Pancreas (tissue), 10 donors: Measurements from ENCODE around the gene AQP12A. TPM values are rescaled to one million over a fixed set of nuclear protein-coding genes. Genes with fewer than 3 reads are reported as not detected.
A peak's percentile ranks its signal among the peaks of the same experiment; 100 is the strongest.

ENCODE experiments used
- ATAC-seq, 4 donors: fragments of 200-7000 bp; cut with Tn5 transposase; one replicate each; pipeline versions ENCODE4 v1.8.0 to v1.9.1; 2020; ENCODE audit warnings: mild to moderate bottlenecking in 4 of 4, moderate library complexity in 4 of 4
- DNase-seq, 6 donors: peaks; one replicate each; pipeline ENCODE4 v3.0.0-alpha.2; 2020
- FAIRE-seq: peaks from 2 replicates; lab custom pipeline; 2012; peaks lifted over from hg19 to GRCh38; lab: Jason Lieb, UNC
- H3K27ac ChIP-seq, 4 donors: fragments of 200-600 bp; sonication (generic); 1 replicate in 3 of 4; 2 replicates in 1 of 4; pipeline versions ENCODE4 v1.5.0 to v1.8.0; 2020
- H3K27me3 ChIP-seq, 4 donors: fragments of 200-600 bp; one replicate each; pipeline ENCODE4 v1.8.0; 2021
- H3K36me3 ChIP-seq, 3 donors: fragments of 200-600 bp; sonication (generic) in 1 of 3; one replicate each; pipeline versions ENCODE4 v1.5.0 to v1.8.0; 2020 to 2021
- H3K4me1 ChIP-seq, 3 donors: fragments of 200-600 bp; one replicate each; pipeline ENCODE4 v1.8.0; 2021
- H3K4me3 ChIP-seq, 4 donors: fragments of 200-600 bp; sonication (generic) in 2 of 4; one replicate each; pipeline versions ENCODE4 v1.5.0 to v1.8.0; 2020 to 2021
- H3K9me3 ChIP-seq, 4 donors: fragments of 200-600 bp; one replicate each; pipeline ENCODE4 v1.8.0; 2021
- CTCF ChIP-seq, 4 donors: fragments of 200-600 bp; sonication (generic) in 3 of 4; IDR thresholded peaks; one replicate each; pipeline versions ENCODE4 v1.5.0 to v1.8.0; 2021; ENCODE audit warnings: antibody characterized with exemption in 4 of 4
- WGBS, 2 donors: extraction: QIAGEN DNeasy Blood & Tissue Kit; methylation state at CpG; one replicate each; pipeline ENCODE4 v1.1.7; 2013; 5-methylcytosine and 5-hydroxymethylcytosine counted together
- intact Hi-C, 3 donors: fragments of 100-400 bp; cut with DNase I; formaldehyde crosslinking; loops; one replicate each; pipeline versions ENCODE4 v1.11.1 to v1.14.2; 2022
- polyA plus RNA-seq, 2 donors: library from polyadenylated mRNA; stranded (reverse); fragments of 200-250 nt; gene quantifications; one replicate each; pipeline ENCODE4 v1.2.3, GENCODE V29; 2013
- total RNA-seq, 6 donors: library from RNA; stranded (reverse); fragmentation: NEBNext Ultra II Directional in 4 of 6; extraction: Animal tissue kit (Norgen Biotek cat#: 25700) in 4 of 6; gene quantifications; one replicate each; pipeline versions ENCODE4 v1.2.1 to v1.2.4, GENCODE V29; 2021 to 2023
- donor health status: healthy with polysubstance abuse.
- donor health status: DM: no; HTN: no; CAD: no; lungs with moderate emphysema.
- donor health status: DM: no; HTN: no; CAD: no.
- donor health status: control.
- donor health status: control.
- donor health status: Bipolar disorder and iron deficiency.
- donor health status: DM: yes; HTN: yes; CAD: no.
- donor health status: DM: no; HTN: no; CAD: no.
- donor health status: DM: no; HTN: no; CAD: no.
- donor health status: DM: yes; HTN: yes; CAD: no.

The AQP12A gene
- total and polyA plus RNA-seq, 8 donors, result 46.6 to 744 (median 122) TPM

- intact Hi-C loops, result no loop called here
- FAIRE-seq (no peak), ATAC-seq (no peak), DNase-seq (peak in 1 of 6 donors; percentile 33)
- H3K36me3 ChIP-seq, result peaks cover 0 to 4% (median 0%) of the 10 kb centered on the region in 3 donors
- no peaks in the 10 kb centered on the region for H3K4me1 ChIP-seq
- TF ChIP-seq CTCF (IDR thresholded peaks at IDR 0.05), result no peak
- no peaks in the 10 kb centered on the region for H3K27me3 ChIP-seq
- no peak overlapping the region for H3K27ac ChIP-seq
- no peak overlapping the region for H3K4me3 ChIP-seq
- H3K9me3 ChIP-seq, result no peaks in the 10 kb centered on the region
- 90 to 92% methylated on average over 10 of the region's 10 CpGs for WGBS, 2 donors
Observed at GRCh38 chr2:240724431-240724830, 32.8 kb downstream of the AQP12A start.

- Histone ChIP-seq H3K4me3 (no peak overlapping the region), H3K36me3 (peaks cover 0 to 4% (median 0%) of the 10 kb centered on the region in 3 donors), H3K4me1 (no peaks in the 10 kb centered on the region), H3K27me3 (no peaks in the 10 kb centered on the region), H3K27ac (no peak overlapping the region), H3K9me3 (no peaks in the 10 kb centered on the region)
- no peak for TF ChIP-seq CTCF (IDR thresholded peaks at IDR 0.05)
- peak in 1 of 6 donors; percentile 56 for DNase-seq
- FAIRE-seq, result no peak
- 86 to 94% methylated on average over 12 of the region's 12 CpGs for WGBS, 2 donors
- no peak for ATAC-seq
- intact Hi-C loops, result no loop called here
Observed at GRCh38 chr2:240725266-240725665, 33.6 kb downstream of the AQP12A start.

GRCh38 chr2:240725671-240726070 is 34.0 kb downstream of the AQP12A start:
- no peak for TF ChIP-seq CTCF (IDR thresholded peaks at IDR 0.05)
- WGBS, 2 donors, result 87 to 89% methylated on average over 7 of the region's 7 CpGs
- no peak for FAIRE-seq
- peaks cover 0 to 4% (median 0%) of the 10 kb centered on the region in 3 donors for H3K36me3 ChIP-seq
- no peak overlapping the region for H3K27ac ChIP-seq
- no peaks in the 10 kb centered on the region for H3K4me1 ChIP-seq
- ATAC-seq, result no peak
- no peak overlapping the region for H3K4me3 ChIP-seq
- no peak for DNase-seq
- no peaks in the 10 kb centered on the region for H3K9me3 ChIP-seq
- intact Hi-C loops, result no loop called here
- H3K27me3 ChIP-seq, result no peaks in the 10 kb centered on the region

GRCh38 chr2:240726876-240727275 is 35.2 kb downstream of the AQP12A start:
- no peak for TF ChIP-seq CTCF (IDR thresholded peaks at IDR 0.05)
- ATAC-seq (no peak), FAIRE-seq (no peak), DNase-seq (peak in 1 of 6 donors; percentile 49)
- Histone ChIP-seq H3K4me3 (no peak overlapping the region), H3K9me3 (no peaks in the 10 kb centered on the region), H3K27ac (no peak overlapping the region), H3K36me3 (peaks cover 0 to 4% (median 0%) of the 10 kb centered on the region in 3 donors), H3K4me1 (no peaks in the 10 kb centered on the region), H3K27me3 (no peaks in the 10 kb centered on the region)
- 89% methylated on average over 14 of the region's 14 CpGs for WGBS, 2 donors
- intact Hi-C loops, result no loop called here

- H3K4me1 ChIP-seq, result no peaks in the 10 kb centered on the region
- TF ChIP-seq CTCF (IDR thresholded peaks at IDR 0.05), result no peak
- no peaks in the 10 kb centered on the region for H3K9me3 ChIP-seq
- DNase-seq (peak in 1 of 6 donors; percentile 45), FAIRE-seq (no peak), ATAC-seq (no peak)
- WGBS, 2 donors, result 87 to 96% methylated on average over 14 of the region's 14 CpGs
- H3K4me3 ChIP-seq, result no peak overlapping the region
- intact Hi-C loops, result no loop called here
- H3K27me3 ChIP-seq, result no peaks in the 10 kb centered on the region
- peaks cover 0 to 4% (median 0%) of the 10 kb centered on the region in 3 donors for H3K36me3 ChIP-seq
- no peak overlapping the region for H3K27ac ChIP-seq
Observed at GRCh38 chr2:240727439-240727838, 35.8 kb downstream of the AQP12A start.
